ENCODE measurements around the gene DNM3. TPM values are rescaled to one million over a fixed set of nuclear protein-coding genes. Genes with fewer than 3 reads are reported as not detected.

Gene DNM3
- total RNA-seq, 1 experiment from 2014 or later = 0.45 TPM

GRCh38 chr1:171828794-171829193, 12.5 kb upstream of the DNM3 start:
- Histone ChIP-seq H3K9me3 (ENCODE audit: low read length) (peaks cover 2% of the 10 kb centered on the region; the same call in 1 of the 2 replicates), H3K4me3 (ENCODE audit: low read length) (no peak overlapping the region), H2AFZ (ENCODE audit: low read length) (no peak overlapping the region), H3K9ac (ENCODE audit: low read length) (no peak overlapping the region), H3K79me2 (ENCODE audit: low read length) (no peaks in the 10 kb centered on the region), H3K4me1 (ENCODE audit: low read length) (no peaks in the 10 kb centered on the region), H3K36me3 (ENCODE audit: insufficient read depth, low read length) (no peaks in the 10 kb centered on the region), H3K27ac (ENCODE audit: low read length) (no peak overlapping the region), H4K20me1 (ENCODE audit: insufficient read depth, low read depth, low read length) (no peaks in the 10 kb centered on the region), H3K9me2 (replicated peaks; ENCODE audit: insufficient read depth, low read length) (no peaks in the 10 kb centered on the region), H3K4me2 (ENCODE audit: low read depth, low read length, poor library complexity, severe bottlenecking) (no peak overlapping the region), H3K27me3 (ENCODE audit: low read length) (no peaks in the 10 kb centered on the region)
- DNase-seq = no peak

- Histone ChIP-seq H3K4me1 (ENCODE audit: low read length) (no peaks in the 10 kb centered on the region), H3K9ac (ENCODE audit: low read length) (no peak overlapping the region), H3K4me3 (ENCODE audit: low read length) (no peak overlapping the region), H2AFZ (ENCODE audit: low read length) (no peak overlapping the region), H4K20me1 (ENCODE audit: insufficient read depth, low read depth, low read length) (no peaks in the 10 kb centered on the region), H3K27ac (ENCODE audit: low read length) (no peak overlapping the region), H3K27me3 (ENCODE audit: low read length) (no peaks in the 10 kb centered on the region), H3K9me2 (replicated peaks; ENCODE audit: insufficient read depth, low read length) (no peaks in the 10 kb centered on the region), H3K36me3 (ENCODE audit: insufficient read depth, low read length) (no peaks in the 10 kb centered on the region), H3K9me3 (ENCODE audit: low read length) (0 out of 2 replicates have a peak, but pooled peaks cover 2% of the 10 kb centered on the region), H3K4me2 (ENCODE audit: low read depth, low read length, poor library complexity, severe bottlenecking) (no peak overlapping the region), H3K79me2 (ENCODE audit: low read length) (no peaks in the 10 kb centered on the region)
- DNase-seq = no peak
These were observed 8.0 kb upstream of the DNM3 start for GRCh38 chr1:171833091-171833825.

DNA sequence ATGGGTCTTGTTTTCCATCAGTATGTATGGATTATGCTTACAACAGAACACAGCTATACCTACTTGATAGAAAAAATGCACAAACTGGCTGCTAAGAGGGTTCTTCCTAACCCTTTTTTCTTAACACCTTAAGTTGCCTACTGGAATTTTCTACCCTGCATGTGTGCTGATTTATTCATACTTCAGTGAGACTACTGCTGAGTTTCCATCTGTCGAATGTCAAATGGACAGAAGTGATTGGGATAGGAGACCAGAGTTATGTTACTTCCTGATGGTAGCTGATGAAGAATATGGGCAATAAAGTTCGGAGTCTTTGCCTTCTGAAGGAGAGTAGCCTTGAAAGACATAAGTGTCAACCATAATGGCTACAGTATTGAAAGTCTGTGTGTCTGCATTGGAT, 6.5 kb upstream of the DNM3 start:
- Histone ChIP-seq H3K27ac (ENCODE audit: low read length) (no peak overlapping the region), H3K4me1 (ENCODE audit: low read length) (no peaks in the 10 kb centered on the region), H3K9me3 (ENCODE audit: low read length) (no peaks in the 10 kb centered on the region), H2AFZ (ENCODE audit: low read length) (no peak overlapping the region), H3K36me3 (ENCODE audit: insufficient read depth, low read length) (no peaks in the 10 kb centered on the region), H3K4me3 (ENCODE audit: low read length) (no peak overlapping the region), H3K9me2 (replicated peaks; ENCODE audit: insufficient read depth, low read length) (no peaks in the 10 kb centered on the region), H4K20me1 (ENCODE audit: insufficient read depth, low read depth, low read length) (no peaks in the 10 kb centered on the region), H3K9ac (ENCODE audit: low read length) (no peak overlapping the region), H3K27me3 (ENCODE audit: low read length) (no peaks in the 10 kb centered on the region), H3K79me2 (ENCODE audit: low read length) (no peaks in the 10 kb centered on the region), H3K4me2 (ENCODE audit: low read depth, low read length, poor library complexity, severe bottlenecking) (no peak overlapping the region)
- DNase-seq = no peak

GRCh38 chr1:171835891-171836290, 5.4 kb upstream of the DNM3 start:
- H3K4me3 ChIP-seq (ENCODE audit: low read length) = no peak overlapping the region
- no peak overlapping the region for H3K27ac ChIP-seq (ENCODE audit: low read length)
- no peaks in the 10 kb centered on the region for H3K27me3 ChIP-seq (ENCODE audit: low read length)
- H2AFZ ChIP-seq (ENCODE audit: low read length) = no peak overlapping the region
- no peaks in the 10 kb centered on the region for H3K9me3 ChIP-seq (ENCODE audit: low read length)
- H3K9me2 ChIP-seq (replicated peaks; ENCODE audit: insufficient read depth, low read length) = no peaks in the 10 kb centered on the region
- no peak for DNase-seq
- no peak overlapping the region for H3K9ac ChIP-seq (ENCODE audit: low read length)
- no peaks in the 10 kb centered on the region for H3K4me1 ChIP-seq (ENCODE audit: low read length)
- no peak overlapping the region for H3K4me2 ChIP-seq (ENCODE audit: low read depth, low read length, poor library complexity, severe bottlenecking)
- H3K36me3 ChIP-seq (ENCODE audit: insufficient read depth, low read length) = no peaks in the 10 kb centered on the region
- H4K20me1 ChIP-seq (ENCODE audit: insufficient read depth, low read depth, low read length) = no peaks in the 10 kb centered on the region
- H3K79me2 ChIP-seq (ENCODE audit: low read length) = no peaks in the 10 kb centered on the region

DNA sequence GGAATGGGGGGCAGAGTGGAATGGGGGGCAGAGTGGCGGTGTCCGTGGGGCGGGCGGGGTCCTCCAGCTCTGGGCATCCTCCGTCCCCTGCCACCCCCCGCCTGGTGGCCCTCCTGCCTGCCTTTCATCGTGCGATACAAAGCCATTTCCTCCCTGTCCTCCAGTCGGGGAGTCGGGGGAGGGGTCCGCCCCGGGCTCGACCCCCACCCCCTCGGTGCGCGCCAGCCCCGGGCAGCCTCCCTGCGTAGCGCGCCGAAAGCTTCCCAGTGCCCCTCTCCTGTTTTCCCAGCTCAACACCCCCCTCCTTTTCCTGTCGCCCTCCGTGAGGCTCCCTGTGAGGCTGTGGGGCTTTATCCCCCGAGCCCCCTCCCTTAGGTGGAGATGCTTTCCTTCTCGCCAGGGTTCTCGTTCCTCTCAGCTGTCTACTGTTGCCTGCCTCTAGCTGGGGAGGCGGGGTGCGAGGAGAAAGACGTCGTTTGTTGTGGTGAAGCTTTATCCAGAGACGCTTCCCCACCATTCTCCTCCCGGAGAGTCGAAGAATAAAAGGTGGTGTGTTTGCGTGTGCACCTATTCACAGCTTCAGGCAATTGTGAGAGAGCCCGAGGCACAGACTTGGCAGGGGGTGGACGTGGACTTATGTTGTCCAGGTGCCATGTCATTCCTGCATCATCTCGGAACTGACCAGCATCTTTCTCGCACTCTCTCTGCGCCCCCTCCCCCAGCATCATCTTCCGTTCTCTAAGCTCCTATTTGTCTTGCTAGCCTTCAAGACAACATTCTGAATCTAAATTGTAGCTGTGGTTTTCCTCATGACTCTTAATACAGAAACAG, 848 bp downstream of the DNM3 start:
- Histone ChIP-seq H3K4me3 (ENCODE audit: low read length) (no peak overlapping the region), H4K20me1 (ENCODE audit: insufficient read depth, low read depth, low read length) (no peaks in the 10 kb centered on the region), H2AFZ (ENCODE audit: low read length) (no peak overlapping the region), H3K4me2 (ENCODE audit: low read depth, low read length, poor library complexity, severe bottlenecking) (no peak overlapping the region), H3K9me3 (ENCODE audit: low read length) (no peaks in the 10 kb centered on the region), H3K9ac (ENCODE audit: low read length) (no peak overlapping the region), H3K36me3 (ENCODE audit: insufficient read depth, low read length) (no peaks in the 10 kb centered on the region), H3K4me1 (ENCODE audit: low read length) (peaks cover 6% of the 10 kb centered on the region; the same call in 1 of the 2 replicates), H3K27me3 (ENCODE audit: low read length) (no peaks in the 10 kb centered on the region), H3K79me2 (ENCODE audit: low read length) (no peaks in the 10 kb centered on the region), H3K9me2 (replicated peaks; ENCODE audit: insufficient read depth, low read length) (no peaks in the 10 kb centered on the region), H3K27ac (ENCODE audit: low read length) (no peak overlapping the region)
- no peak for DNase-seq

GRCh38 chr1:171844381-171844780, 3.1 kb downstream of the DNM3 start:
- Histone ChIP-seq H3K79me2 (ENCODE audit: low read length) (no peaks in the 10 kb centered on the region), H3K9me2 (replicated peaks; ENCODE audit: insufficient read depth, low read length) (no peaks in the 10 kb centered on the region), H3K36me3 (ENCODE audit: insufficient read depth, low read length) (no peaks in the 10 kb centered on the region), H3K9me3 (ENCODE audit: low read length) (no peaks in the 10 kb centered on the region), H3K4me2 (ENCODE audit: low read depth, low read length, poor library complexity, severe bottlenecking) (no peak overlapping the region), H3K9ac (ENCODE audit: low read length) (no peak overlapping the region), H3K4me3 (ENCODE audit: low read length) (no peak overlapping the region), H3K27me3 (ENCODE audit: low read length) (no peaks in the 10 kb centered on the region), H3K4me1 (ENCODE audit: low read length) (peaks cover 6% of the 10 kb centered on the region; the same call in 1 of the 2 replicates), H2AFZ (ENCODE audit: low read length) (no peak overlapping the region), H4K20me1 (ENCODE audit: insufficient read depth, low read depth, low read length) (no peaks in the 10 kb centered on the region), H3K27ac (ENCODE audit: low read length) (no peak overlapping the region)
- DNase-seq = no peak

- Histone ChIP-seq H3K9me2 (replicated peaks; ENCODE audit: insufficient read depth, low read length) (no peaks in the 10 kb centered on the region), H3K9ac (ENCODE audit: low read length) (no peak overlapping the region), H4K20me1 (ENCODE audit: insufficient read depth, low read depth, low read length) (no peaks in the 10 kb centered on the region), H3K9me3 (ENCODE audit: low read length) (no peaks in the 10 kb centered on the region), H3K79me2 (ENCODE audit: low read length) (no peaks in the 10 kb centered on the region), H3K4me2 (ENCODE audit: low read depth, low read length, poor library complexity, severe bottlenecking) (no peak overlapping the region), H3K4me3 (ENCODE audit: low read length) (no peak overlapping the region), H3K27me3 (ENCODE audit: low read length) (no peaks in the 10 kb centered on the region), H3K36me3 (ENCODE audit: insufficient read depth, low read length) (no peaks in the 10 kb centered on the region), H3K27ac (ENCODE audit: low read length) (no peak overlapping the region), H3K4me1 (ENCODE audit: low read length) (peaks cover 6% of the 10 kb centered on the region; the same call in 1 of the 2 replicates), H2AFZ (ENCODE audit: low read length) (no peak overlapping the region)
- no peak for DNase-seq
These were observed 4.7 kb downstream of the DNM3 start for GRCh38 chr1:171845998-171846397.

DNA sequence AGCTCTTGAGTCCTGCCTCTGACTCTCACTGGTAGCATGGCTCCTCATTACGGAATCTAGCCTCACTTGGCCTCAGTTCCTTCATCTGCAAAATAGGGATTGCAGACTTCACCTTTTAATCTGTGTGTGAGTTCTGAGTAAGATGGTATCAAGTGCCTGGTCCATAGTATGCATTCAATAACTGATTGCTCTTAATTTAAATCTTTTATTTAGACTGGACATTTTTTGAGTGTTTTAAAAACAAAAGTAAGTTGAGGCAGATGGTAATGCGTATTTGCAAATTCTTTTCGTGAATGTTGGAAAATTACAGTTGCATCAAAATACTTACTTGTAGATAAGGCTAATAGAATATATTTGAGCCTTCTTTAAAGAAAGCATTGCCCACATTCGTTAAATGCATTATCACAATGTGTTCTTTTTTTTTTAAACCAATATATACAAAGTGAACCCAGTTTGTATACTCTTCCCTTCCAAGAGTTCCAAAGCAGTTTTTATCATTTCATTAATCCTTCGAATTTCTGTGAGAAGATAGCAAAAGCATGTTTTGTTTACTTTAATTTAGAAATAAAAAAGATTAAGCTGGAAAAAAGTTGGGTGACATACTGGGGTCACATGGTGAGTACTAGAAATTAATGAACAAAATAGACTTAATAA, 8.1 kb downstream of the DNM3 start:
- Histone ChIP-seq H3K4me3 (ENCODE audit: low read length) (no peak overlapping the region), H3K27me3 (ENCODE audit: low read length) (no peaks in the 10 kb centered on the region), H3K36me3 (ENCODE audit: insufficient read depth, low read length) (no peaks in the 10 kb centered on the region), H3K79me2 (ENCODE audit: low read length) (no peaks in the 10 kb centered on the region), H3K27ac (ENCODE audit: low read length) (no peak overlapping the region), H3K9ac (ENCODE audit: low read length) (no peak overlapping the region), H4K20me1 (ENCODE audit: insufficient read depth, low read depth, low read length) (no peaks in the 10 kb centered on the region), H3K9me3 (ENCODE audit: low read length) (no peaks in the 10 kb centered on the region), H3K4me1 (ENCODE audit: low read length) (no peaks in the 10 kb centered on the region), H3K4me2 (ENCODE audit: low read depth, low read length, poor library complexity, severe bottlenecking) (no peak overlapping the region), H2AFZ (ENCODE audit: low read length) (no peak overlapping the region), H3K9me2 (replicated peaks; ENCODE audit: insufficient read depth, low read length) (no peaks in the 10 kb centered on the region)
- DNase-seq = no peak
